ENCODE results near the gene ZSWIM6. TPM values are rescaled to one million over a fixed set of nuclear protein-coding genes. Genes with fewer than 3 reads are reported as not detected.

The ZSWIM6 gene
- total RNA-seq, 4 donors from 2014 or later: 9.2 to 15.3 (median 11.9) TPM

DNA sequence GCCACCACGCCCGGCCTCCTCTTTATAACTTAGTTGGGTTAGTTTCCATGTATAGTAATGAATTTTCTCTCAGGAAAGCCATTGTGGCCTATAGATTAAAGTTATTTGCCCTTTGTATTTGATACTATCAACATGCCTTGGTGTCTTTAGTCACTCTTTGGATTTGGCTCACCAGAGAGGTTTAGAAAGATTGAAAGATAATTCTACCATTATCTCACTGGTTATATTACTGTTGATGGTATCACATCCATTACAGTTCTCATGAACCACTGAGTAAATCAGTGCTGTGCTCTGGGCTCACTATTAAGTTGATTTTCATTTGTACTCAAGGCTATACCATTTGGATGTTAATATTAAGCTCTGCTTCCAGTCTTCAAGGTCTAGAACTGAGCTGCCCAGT is 87.0 kb downstream of the ZSWIM6 start:
- TF ChIP-seq, protein P1, sequence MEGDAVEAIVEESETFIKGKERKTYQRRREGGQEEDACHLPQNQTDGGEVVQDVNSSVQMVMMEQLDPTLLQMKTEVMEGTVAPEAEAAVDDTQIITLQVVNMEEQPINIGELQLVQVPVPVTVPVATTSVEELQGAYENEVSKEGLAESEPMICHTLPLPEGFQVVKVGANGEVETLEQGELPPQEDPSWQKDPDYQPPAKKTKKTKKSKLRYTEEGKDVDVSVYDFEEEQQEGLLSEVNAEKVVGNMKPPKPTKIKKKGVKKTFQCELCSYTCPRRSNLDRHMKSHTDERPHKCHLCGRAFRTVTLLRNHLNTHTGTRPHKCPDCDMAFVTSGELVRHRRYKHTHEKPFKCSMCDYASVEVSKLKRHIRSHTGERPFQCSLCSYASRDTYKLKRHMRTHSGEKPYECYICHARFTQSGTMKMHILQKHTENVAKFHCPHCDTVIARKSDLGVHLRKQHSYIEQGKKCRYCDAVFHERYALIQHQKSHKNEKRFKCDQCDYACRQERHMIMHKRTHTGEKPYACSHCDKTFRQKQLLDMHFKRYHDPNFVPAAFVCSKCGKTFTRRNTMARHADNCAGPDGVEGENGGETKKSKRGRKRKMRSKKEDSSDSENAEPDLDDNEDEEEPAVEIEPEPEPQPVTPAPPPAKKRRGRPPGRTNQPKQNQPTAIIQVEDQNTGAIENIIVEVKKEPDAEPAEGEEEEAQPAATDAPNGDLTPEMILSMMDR (IDR thresholded peaks at IDR 0.05; ENCODE audit: low read depth): no peak

DNA sequence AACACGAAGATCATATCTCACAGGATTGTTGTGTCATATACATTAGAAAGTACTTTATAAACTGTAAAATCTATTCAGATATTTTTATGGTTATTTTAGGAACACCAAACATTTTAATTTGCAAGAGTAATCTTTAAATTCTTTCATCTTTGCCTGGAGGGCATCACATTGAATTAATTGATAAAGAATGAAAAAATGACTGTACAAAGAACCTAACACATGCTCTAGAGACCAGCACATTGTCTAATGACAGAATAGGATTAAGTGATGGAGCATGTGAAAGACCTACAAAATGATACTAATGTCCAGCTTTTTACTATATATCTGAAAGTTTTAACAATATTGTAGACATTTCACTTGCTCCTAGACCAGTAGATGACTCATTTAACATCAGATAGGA is 88.0 kb downstream of the ZSWIM6 start:
- TF ChIP-seq, protein P1 (IDR thresholded peaks at IDR 0.05; ENCODE audit: low read depth): no peak

- TF ChIP-seq, protein P1 (IDR thresholded peaks at IDR 0.05; ENCODE audit: low read depth): no peak
Measured at GRCh38 chr5:61423487-61424145, 91.6 kb downstream of the ZSWIM6 start.

DNA sequence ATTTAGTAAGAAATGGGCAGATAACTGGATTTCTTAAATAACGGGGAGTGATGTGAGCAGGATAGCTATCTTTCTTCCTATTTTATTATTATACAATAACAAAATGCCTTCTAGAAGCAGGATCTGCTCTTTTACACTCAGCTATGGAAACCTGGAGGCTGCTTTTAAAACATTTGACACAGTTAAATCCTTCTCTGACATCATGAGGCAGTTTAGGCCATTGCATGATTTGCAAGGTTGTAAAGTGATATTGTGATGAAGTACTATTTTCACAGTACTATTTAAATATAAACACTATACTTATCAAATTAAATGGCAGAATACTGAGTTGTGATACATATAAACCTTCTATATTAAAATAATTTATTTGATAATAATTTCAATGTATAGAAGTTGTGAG is 93.9 kb downstream of the ZSWIM6 start:
- TF ChIP-seq, protein P1 (IDR thresholded peaks at IDR 0.05; ENCODE audit: low read depth): no peak

GRCh38 chr5:61429906-61430305 is 97.8 kb downstream of the ZSWIM6 start:
- TF ChIP-seq, protein P1 (IDR thresholded peaks at IDR 0.05; ENCODE audit: low read depth): no peak

DNA sequence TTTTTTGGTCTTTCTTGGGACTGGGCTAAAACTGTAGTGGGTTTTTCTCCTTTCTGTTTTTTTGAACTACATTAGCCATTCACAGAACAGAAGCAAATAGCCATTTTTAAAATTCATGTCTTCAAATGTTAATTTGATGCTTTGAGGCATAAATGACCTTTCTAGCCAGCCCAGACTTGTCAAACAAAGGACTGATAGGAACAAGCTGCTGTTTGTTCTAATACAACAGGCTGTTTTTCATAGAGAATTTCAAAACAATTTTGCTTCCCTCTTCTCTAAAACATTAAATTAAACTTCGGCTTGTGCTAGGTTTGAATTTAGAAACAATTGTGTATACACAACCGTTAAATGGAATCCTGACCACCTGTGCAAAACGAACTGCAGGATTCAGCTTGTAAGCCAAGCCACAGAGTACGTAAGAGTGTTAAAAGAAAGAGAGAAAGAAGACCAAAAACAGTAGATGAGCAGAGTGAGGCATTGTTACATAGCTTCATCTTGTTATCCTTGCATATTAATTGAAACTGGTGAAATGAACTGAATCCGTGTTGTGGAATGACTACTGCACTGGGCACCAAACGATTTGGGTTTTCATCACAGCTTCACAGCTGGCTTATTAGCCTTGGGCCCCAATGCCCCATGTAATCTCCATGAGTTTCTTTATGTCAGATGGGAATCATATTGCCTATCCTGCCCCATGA is 100.0 kb downstream of the ZSWIM6 start:
- TF ChIP-seq, protein P1 (IDR thresholded peaks at IDR 0.05; ENCODE audit: low read depth): no peak

GRCh38 chr5:61435368-61435767 is 103.3 kb downstream of the ZSWIM6 start:
- TF ChIP-seq, protein P1 (IDR thresholded peaks at IDR 0.05; ENCODE audit: low read depth): no peak
